Prostate gland (tissue), 2 donors: ENCODE measurements around the gene BOK.

Experiments
- CTCF ChIP-seq, 4 experiments: fragments of 200-600 bp in 2 of 4; fragments of 450-650 bp in 2 of 4; sonication (generic) in 2 of 4; IDR thresholded peaks; 1 replicate in 3 of 4; 2 replicates in 1 of 4; pipeline ENCODE4 v1.5.1; 2016 to 2019; ENCODE audit warnings: antibody characterized with exemption in 4 of 4, mild to moderate bottlenecking in 2 of 4, moderate library complexity in 2 of 4
- POLR2A ChIP-seq: fragments of 450-650 bp; IDR thresholded peaks from one replicate; pipeline ENCODE4 v1.6.1; 2016; ENCODE audit warnings: antibody characterized with exemption, mild to moderate bottlenecking

GRCh38 chr2:241519669-241520068 lies 38.9 kb upstream of the BOK start:
- no peak for TF ChIP-seq CTCF (IDR thresholded peaks at IDR 0.05)
- TF ChIP-seq POLR2A: no peak
